Measurements from ENCODE around the gene MRPS21. TPM values are rescaled to one million over a fixed set of nuclear protein-coding genes. Genes with fewer than 3 reads are reported as not detected.

Gene MRPS21
- total and polyA plus RNA-seq, 2 of the 8 experiments (the other 6 are each of a cell fraction or from before 2014, with no cell fraction given), result 81.9 to 99.8 TPM

GRCh38 chr1:150261367-150261766, 32.3 kb upstream of the MRPS21 start:
- POLR2A ChIA-PET (ENCODE audit: partially characterized antibody), result interaction anchor here (1.0 to 19.4 kb wide), 7 partner anchors 9 to 292 kb away, joined by 3 to 535 read pairs (median 6); partner anchors contain the start of genes ADAMTSL4, APH1A, C1orf54 and CIART

More at GRCh38 chr1:150261367-150261766, 32.3 kb upstream of the MRPS21 start:
- Histone ChIP-seq H4K20me1 (replicated peaks in 1 of 2; ENCODE audit: control insufficient read depth in 1 of 2, insufficient read depth in 2 of 2, low read length in 2 of 2) (no peaks in the 10 kb centered on the region), H2BK5ac (ENCODE audit: low read depth, low read length) (no peak overlapping the region), H2BK12ac (ENCODE audit: low read depth, low read length) (no peak overlapping the region), H2BK120ac (replicated peaks; ENCODE audit: low read depth, low read length) (no peak overlapping the region), H3K23ac (ENCODE audit: insufficient read length) (no peak overlapping the region), H3K79me1 (ENCODE audit: low read depth, low read length) (peaks cover 5% of the 10 kb centered on the region; the same call in 1 of the 2 replicates), H2AFZ (ENCODE audit: low read length) (no peak overlapping the region), H2BK15ac (ENCODE audit: low read length) (no peak overlapping the region; the same call in 1 of the 2 replicates), H3K56ac (replicated peaks; ENCODE audit: insufficient read length, low read depth, low read length) (no peak overlapping the region), H3K4me2 (ENCODE audit: insufficient read depth in 1 of 2, low read depth in 2 of 2, low read length in 2 of 2) (no peak overlapping the region), H4K8ac (ENCODE audit: extremely low read depth, insufficient read depth, low read length) (no peak overlapping the region; the same call in none of the 2 replicates), H3K36me3 (ENCODE audit: control insufficient read depth in 2 of 4, insufficient read depth in 4 of 4, low read length in 3 of 4) (peaks cover 24 to 49% (median 40%) of the 10 kb centered on the region in 4 experiments), H3K27me3 (replicated peaks in 1 of 4; ENCODE audit: control insufficient read depth in 3 of 4, extremely low read depth in 1 of 4, insufficient read depth in 3 of 4, low read length in 3 of 4) (no peaks in the 10 kb centered on the region), H3K23me2 (ENCODE audit: low read depth, low read length) (peaks cover 33% of the 10 kb centered on the region), H3K4me1 (replicated peaks in 1 of 4; ENCODE audit: control insufficient read depth in 3 of 4, insufficient read depth in 4 of 4, low read length in 3 of 4) (peaks cover 0 to 12% (median 11%) of the 10 kb centered on the region in 4 experiments; a peak in 6 of 7 replicates), H3K14ac (ENCODE audit: insufficient read length) (no peak overlapping the region), H3K4ac (replicated peaks; ENCODE audit: insufficient read length, low read depth, low read length) (no peak overlapping the region), H3K9ac (replicated peaks in 1 of 4; ENCODE audit: extremely low read depth in 1 of 4, low read depth in 3 of 4, low read length in 3 of 4) (no peak overlapping the region), H3K27ac (ENCODE audit: low read depth, low read length) (no peak overlapping the region), H3K79me2 (ENCODE audit: control insufficient read depth in 1 of 2, insufficient read depth in 2 of 2, low read length in 2 of 2) (peaks cover 4 to 25% of the 10 kb centered on the region in 2 experiments), H4K91ac (replicated peaks; ENCODE audit: insufficient read length, low read length) (no peak overlapping the region), H3K4me3 (ENCODE audit: extremely low read depth in 1 of 4, insufficient read depth in 2 of 4, low read depth in 3 of 4, low read length in 4 of 4) (no peak overlapping the region), H4K5ac (ENCODE audit: insufficient read length, low read depth, low read length) (no peak overlapping the region), H2BK20ac (ENCODE audit: low read length) (no peak overlapping the region), H3K18ac (ENCODE audit: extremely low read depth, low read length) (no peak overlapping the region), H3K9me3 (ENCODE audit: insufficient read depth in 2 of 2, low read depth in 1 of 2, low read length in 1 of 2) (no peaks in the 10 kb centered on the region), H2AK5ac (ENCODE audit: low read depth, low read length) (no peak overlapping the region)
- 98% methylated on average over 6 of the region's 6 CpGs; no CpG with 5 or more reads in 1 of the 2 experiments for WGBS, 2 experiments (ENCODE audit: extremely low coverage in 1 of 2, insufficient coverage in 1 of 2, insufficient read length in 1 of 2, insufficient replicate concordance in 2 of 2, low coverage in 1 of 2, low lambda C conversion rate in 2 of 2, missing lambda C conversion rate in 1 of 2)
- TF ChIP-seq CEBPB (IDR thresholded peaks at IDR 0.05; ENCODE audit: low read depth, low read length) (no peak), POLR2A (IDR thresholded peaks at IDR 0.05; ENCODE audit: control extremely low read depth in 1 of 2, low read depth in 2 of 2, low read length in 2 of 2) (peak in 1 of 2 experiments; percentile 18; a peak in 2 of 3 replicates)
- CTCF ChIA-PET (ENCODE audit: partially characterized antibody), result interaction anchor here (1.1 to 17.5 kb wide), 2 partner anchors 14 to 34 kb away, joined by 3 to 326 read pairs; partner anchors contain the start of genes APH1A, C1orf54 and CIART
- DNase-seq (ENCODE audit: low read depth in 1 of 2, low spot score in 2 of 2) (no peak), FAIRE-seq (no peak)

Measured in H1 (cell line).